GM12891 (cell line): ENCODE results near the gene SIGLEC12.

Source experiments
- POLR2A ChIP-seq: IDR thresholded peaks from 2 replicates; pipeline ENCODE4 v1.6.1; 2011; ENCODE audit warnings: low read depth, low read length, control low read depth
- POLR2AphosphoS5 ChIP-seq: IDR thresholded peaks from 2 replicates; pipeline ENCODE4 v1.6.1; 2011; ENCODE audit warnings: low read depth, low read length, control low read depth
- SPI1 ChIP-seq: IDR thresholded peaks from 2 replicates; pipeline ENCODE4 v1.6.1; 2011; ENCODE audit warnings: low read depth, low read length, control low read depth
- TAF1 ChIP-seq: IDR thresholded peaks from 2 replicates; pipeline ENCODE4 v1.6.1; 2011; ENCODE audit warnings: low read depth, low read length, control low read depth

DNA sequence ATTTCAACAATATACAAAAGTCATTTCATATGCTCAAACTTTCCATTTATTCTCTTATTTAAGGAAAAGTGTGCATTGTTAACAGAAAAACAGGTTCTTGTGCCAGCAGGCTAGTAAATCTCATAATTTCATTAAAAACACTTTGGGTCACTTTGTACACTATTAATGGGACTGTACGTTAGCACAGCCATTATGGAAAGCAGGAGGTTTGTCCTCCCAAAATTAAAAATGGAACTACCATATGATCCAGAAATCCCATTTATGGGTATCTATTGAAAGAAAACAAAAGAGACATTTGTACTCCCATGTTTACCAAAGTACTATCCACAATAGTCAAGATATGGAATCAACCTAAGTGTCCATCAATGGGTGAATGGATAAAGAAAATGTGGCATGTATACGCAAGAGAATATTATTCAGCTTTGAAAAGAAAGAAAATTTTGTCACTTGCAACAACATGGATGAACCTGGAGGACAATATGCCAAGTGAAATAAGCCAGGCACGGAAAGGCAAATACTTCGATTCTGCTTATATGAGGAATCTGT, 38.3 kb upstream of the SIGLEC12 start:
- TF ChIP-seq POLR2A (no peak), TAF1 (no peak), SPI1 (no peak), POLR2AphosphoS5 (no peak)
